ENCODE measurements around the gene THNSL1.

GRCh38 chr10:25023278-25023677 lies 6.9 kb downstream of the THNSL1 start:
- TF ChIP-seq GATA3 (IDR thresholded peaks at IDR 0.05; ENCODE audit: low read depth, low read length), result no peak
- TF ChIP-seq GATA2 (IDR thresholded peaks at IDR 0.05; ENCODE audit: low read depth, low read length), result no peak
